NT2/D1 (cell line): ENCODE results near the gene TMEM208.

ENCODE experiments used
- DNase-seq: peaks from one replicate; pipeline ENCODE4 v3.0.0-alpha.2; 2011; ENCODE audit warnings: low read depth, low spot score
- H3K27me3 ChIP-seq: 2 replicates; pipeline ENCODE4 v1.6.0; 2011; ENCODE audit warnings: mild to moderate bottlenecking; ENCODE audit not compliant: insufficient read length, insufficient read depth
- H3K36me3 ChIP-seq: 2 replicates; pipeline ENCODE4 v1.6.1; 2011; ENCODE audit warnings: mild to moderate bottlenecking, low read length, mixed read lengths; ENCODE audit not compliant: insufficient read depth, insufficient read length
- H3K4me1 ChIP-seq: 2 replicates; pipeline ENCODE4 v1.5.1; 2011; ENCODE audit not compliant: insufficient read depth, insufficient read length
- H3K4me3 ChIP-seq: 2 replicates; pipeline ENCODE4 v1.5.1; 2011; ENCODE audit warnings: low read depth; ENCODE audit not compliant: insufficient read length
- H3K9ac ChIP-seq: 2 replicates; pipeline ENCODE4 v1.6.0; 2011; ENCODE audit warnings: low read depth; ENCODE audit not compliant: insufficient read length
- H3K9me3 ChIP-seq: 2 replicates; pipeline ENCODE4 v1.5.1; 2011; ENCODE audit warnings: mild to moderate bottlenecking, low read length; ENCODE audit not compliant: insufficient read depth
- SUZ12 ChIP-seq: IDR thresholded peaks from 2 replicates; pipeline ENCODE4 v1.6.1; 2011; ENCODE audit not compliant: insufficient read length, insufficient read depth; ENCODE audit errors: extremely low read depth
- YY1 ChIP-seq: IDR thresholded peaks from 2 replicates; pipeline ENCODE4 v1.6.1; 2011; ENCODE audit not compliant: insufficient read length, insufficient read depth
- ZNF274 ChIP-seq: IDR thresholded peaks from 2 replicates; pipeline ENCODE4 v1.6.1; 2011; ENCODE audit warnings: mild to moderate bottlenecking, low read depth, low read length

TMEM208 gene

DNA sequence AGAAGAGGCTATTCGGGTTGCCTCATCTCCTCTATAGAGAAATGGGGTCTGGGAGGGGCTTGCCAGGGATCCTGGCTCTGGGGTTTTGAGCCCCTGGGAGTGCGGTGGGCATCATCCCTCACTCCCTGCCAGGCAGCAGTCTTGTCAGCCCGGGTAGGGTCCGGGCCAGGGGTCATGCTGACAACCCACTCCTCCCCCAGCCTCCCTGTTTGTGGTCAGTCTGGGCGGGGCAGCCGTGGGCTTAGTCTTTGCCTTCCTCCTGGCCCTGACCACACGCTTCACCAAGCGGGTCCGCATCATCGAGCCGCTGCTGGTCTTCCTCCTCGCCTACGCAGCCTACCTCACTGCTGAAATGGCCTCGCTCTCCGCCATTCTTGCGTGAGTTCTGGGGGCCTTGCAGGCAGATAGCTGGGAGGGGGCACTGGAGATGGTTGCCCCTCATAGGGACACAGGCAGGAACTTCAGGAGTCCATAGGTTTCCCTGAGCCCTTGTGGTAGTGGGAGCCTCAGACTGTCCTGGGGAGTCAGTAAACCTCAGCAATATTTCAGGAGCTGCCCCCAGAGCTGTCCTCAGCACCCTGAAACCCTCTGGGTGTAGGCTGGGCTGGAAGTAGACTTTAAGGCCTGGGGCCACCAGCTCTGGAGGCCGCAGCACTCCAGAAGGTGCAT lies 28.8 kb downstream of the TMEM208 start:
- Histone ChIP-seq H3K9me3 (no peaks in the 10 kb centered on the region), H3K9ac (no peak overlapping the region), H3K4me1 (no peaks in the 10 kb centered on the region), H3K27me3 (peaks cover 5% of the 10 kb centered on the region), H3K4me3 (no peak overlapping the region), H3K36me3 (peaks cover 3% of the 10 kb centered on the region)
- TF ChIP-seq YY1 (no peak), ZNF274 (no peak), SUZ12 (no peak)
- DNase-seq, result no peak

DNA sequence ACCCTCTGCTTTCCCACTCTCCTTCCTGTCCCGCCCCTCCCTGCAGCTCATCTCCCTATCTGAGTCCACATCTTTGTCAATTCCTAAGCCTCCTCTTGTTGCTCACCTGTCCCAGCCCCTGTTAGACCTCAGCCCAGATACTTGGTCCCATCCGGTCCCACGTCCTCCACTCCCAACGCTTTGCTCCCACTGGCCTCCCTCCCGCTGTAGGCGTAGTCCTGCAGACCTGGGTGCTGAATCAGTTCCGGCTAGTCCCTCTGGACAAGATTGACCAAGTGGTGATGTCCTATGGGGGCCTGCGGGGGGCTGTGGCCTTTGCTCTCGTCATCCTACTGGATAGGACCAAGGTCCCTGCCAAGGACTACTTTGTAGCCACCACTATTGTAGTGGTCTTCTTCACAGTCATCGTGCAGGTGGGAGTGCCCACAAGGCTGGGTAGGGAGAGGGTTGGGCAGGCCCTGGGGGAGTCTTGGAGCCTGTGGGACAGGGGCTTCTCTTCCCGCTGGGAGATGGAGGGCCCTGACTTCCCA lies 29.8 kb downstream of the TMEM208 start:
- DNase-seq, result no peak
- TF ChIP-seq SUZ12, result no peak
- no peak for TF ChIP-seq ZNF274
- TF ChIP-seq YY1, result no peak
- H3K4me1 ChIP-seq, result no peaks in the 10 kb centered on the region
- H3K27me3 ChIP-seq, result no peaks in the 10 kb centered on the region
- no peak overlapping the region for H3K4me3 ChIP-seq
- peaks cover 3% of the 10 kb centered on the region for H3K36me3 ChIP-seq
- no peaks in the 10 kb centered on the region for H3K9me3 ChIP-seq
- no peak overlapping the region for H3K9ac ChIP-seq

DNA sequence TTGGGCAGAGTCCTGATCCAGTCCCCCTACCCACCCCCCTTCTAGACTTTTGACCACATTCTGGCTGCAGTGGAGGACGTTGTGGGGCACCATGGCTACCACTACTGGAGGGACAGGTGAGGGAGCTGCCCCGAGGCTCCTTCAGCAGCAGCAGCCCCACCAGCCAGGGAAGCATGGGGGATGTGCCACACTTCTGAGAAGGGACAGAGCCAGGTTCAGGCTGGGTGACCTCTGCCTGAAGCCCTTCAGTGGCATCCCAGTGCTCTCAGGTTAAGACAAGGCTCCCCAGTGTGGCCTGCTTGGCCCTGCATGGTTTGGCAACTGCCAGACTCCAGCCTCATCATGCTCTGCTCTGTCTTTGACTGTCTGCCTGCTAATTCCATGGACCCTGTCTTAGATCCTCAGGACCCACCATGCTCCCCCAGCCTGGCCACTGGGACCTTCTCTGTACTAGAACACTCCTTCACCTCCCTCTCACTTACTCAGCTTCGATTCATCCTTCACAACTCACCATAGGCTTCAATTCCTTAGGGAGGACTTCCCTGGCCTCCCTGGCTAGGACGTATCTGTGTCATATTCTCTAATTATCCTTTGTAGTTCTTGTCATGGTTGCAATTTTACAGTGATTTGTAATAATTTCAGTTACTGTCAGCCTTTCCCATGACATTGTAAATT lies 30.7 kb downstream of the TMEM208 start:
- H3K4me1 ChIP-seq, result no peaks in the 10 kb centered on the region
- H3K27me3 ChIP-seq, result no peaks in the 10 kb centered on the region
- DNase-seq, result no peak
- peaks cover under 1% of the 10 kb centered on the region for H3K36me3 ChIP-seq
- no peak overlapping the region for H3K9ac ChIP-seq
- TF ChIP-seq SUZ12, result no peak
- no peak for TF ChIP-seq ZNF274
- no peak for TF ChIP-seq YY1
- H3K9me3 ChIP-seq, result no peaks in the 10 kb centered on the region
- H3K4me3 ChIP-seq, result no peak overlapping the region

DNA sequence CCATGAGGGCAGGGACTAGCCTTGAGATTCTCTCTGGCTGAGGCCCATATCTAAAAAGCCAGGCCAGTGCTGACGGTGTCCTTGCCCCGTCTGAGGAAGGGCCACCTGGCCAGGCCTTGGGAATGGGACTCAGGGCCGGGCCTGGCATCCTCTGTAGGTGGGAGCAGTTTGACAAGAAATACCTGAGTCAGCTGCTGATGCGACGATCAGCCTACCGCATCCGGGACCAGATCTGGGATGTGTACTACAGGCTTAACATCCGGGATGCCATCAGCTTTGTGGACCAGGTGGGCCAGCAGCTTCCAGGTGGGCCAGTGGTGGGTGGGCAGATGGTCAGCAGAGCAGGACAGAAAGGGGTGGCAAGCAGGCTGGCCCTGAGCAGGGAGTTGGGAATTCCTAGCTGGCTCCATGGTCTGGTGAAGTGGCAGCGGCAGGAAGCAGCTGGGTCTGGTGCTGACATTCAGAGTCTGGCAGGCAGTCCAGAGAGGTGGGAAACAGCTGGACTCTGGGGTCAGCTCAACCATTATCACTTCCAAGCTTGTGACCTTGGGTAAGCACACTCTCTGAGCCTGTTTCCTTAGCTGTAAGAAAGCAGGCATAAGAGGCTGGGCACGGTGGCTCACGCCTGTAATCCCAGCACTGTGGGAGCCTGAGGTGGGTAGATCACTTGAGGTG lies 31.4 kb downstream of the TMEM208 start:
- H3K27me3 ChIP-seq, result no peaks in the 10 kb centered on the region
- H3K9ac ChIP-seq, result no peak overlapping the region
- H3K4me1 ChIP-seq, result no peaks in the 10 kb centered on the region
- no peaks in the 10 kb centered on the region for H3K9me3 ChIP-seq
- H3K4me3 ChIP-seq, result no peak overlapping the region
- no peak for DNase-seq
- no peaks in the 10 kb centered on the region for H3K36me3 ChIP-seq
- no peak for TF ChIP-seq YY1
- no peak for TF ChIP-seq SUZ12
- TF ChIP-seq ZNF274, result no peak

DNA sequence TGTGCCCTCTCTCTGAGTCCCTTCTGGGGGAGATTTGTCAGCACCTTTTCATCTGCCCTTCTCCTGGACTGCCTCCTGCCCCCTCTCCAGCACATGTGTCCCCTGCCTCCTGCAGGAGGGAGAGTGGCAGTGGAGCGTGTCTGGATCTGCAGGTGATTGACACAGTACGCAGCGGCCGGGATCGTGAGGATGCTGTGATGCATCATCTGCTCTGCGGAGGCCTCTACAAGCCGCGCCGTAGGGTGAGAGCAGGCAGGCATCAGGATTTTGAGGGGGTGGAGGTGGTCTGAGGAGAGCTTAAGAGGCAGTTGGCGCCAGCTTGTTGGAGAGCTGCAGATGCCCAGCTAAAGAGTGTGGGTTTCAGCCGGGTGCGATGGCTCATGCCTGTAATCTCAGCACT lies 32.8 kb downstream of the TMEM208 start:
- Histone ChIP-seq H3K36me3 (no peaks in the 10 kb centered on the region), H3K27me3 (no peaks in the 10 kb centered on the region), H3K9me3 (no peaks in the 10 kb centered on the region), H3K4me1 (no peaks in the 10 kb centered on the region), H3K9ac (no peak overlapping the region), H3K4me3 (no peak overlapping the region)
- TF ChIP-seq ZNF274 (no peak), YY1 (no peak), SUZ12 (no peak)
- DNase-seq, result no peak

DNA sequence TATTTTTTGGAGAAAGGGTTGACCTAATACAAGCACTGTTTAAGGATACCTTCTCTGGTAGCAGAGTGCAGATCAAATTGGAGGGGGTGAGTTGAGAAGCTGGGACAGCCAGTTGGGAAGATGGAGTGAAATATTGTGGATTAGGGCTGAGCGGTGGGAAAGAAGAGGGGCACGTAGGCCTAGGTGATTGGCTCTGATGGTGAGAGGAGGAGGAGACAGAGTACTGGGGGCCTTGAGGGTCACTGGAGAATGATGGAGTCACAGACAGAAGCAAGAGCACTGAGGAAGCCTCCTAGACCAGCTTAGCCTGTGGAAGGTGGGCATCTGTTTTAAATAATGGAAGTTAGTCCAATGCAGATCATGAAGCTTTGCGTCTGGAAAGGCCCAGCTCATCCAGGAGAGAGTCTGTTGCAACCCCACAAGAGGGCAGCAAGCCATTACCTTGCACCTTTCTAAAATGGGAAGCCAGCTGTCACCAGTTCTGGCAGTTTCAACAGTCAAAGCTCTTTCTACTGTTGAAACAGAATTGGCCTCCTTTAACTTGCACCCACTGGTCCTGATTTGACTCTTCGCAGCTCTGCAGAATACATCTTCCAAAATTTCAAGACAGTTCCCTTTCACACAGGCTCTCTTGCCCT lies 33.6 kb downstream of the TMEM208 start:
- Histone ChIP-seq H3K9ac (peak overlapping the region; percentile 38), H3K27me3 (no peaks in the 10 kb centered on the region), H3K4me1 (no peaks in the 10 kb centered on the region), H3K4me3 (no peak overlapping the region), H3K36me3 (no peaks in the 10 kb centered on the region), H3K9me3 (no peaks in the 10 kb centered on the region)
- DNase-seq, result no peak
- TF ChIP-seq ZNF274 (no peak), SUZ12 (no peak), YY1 (no peak)

DNA sequence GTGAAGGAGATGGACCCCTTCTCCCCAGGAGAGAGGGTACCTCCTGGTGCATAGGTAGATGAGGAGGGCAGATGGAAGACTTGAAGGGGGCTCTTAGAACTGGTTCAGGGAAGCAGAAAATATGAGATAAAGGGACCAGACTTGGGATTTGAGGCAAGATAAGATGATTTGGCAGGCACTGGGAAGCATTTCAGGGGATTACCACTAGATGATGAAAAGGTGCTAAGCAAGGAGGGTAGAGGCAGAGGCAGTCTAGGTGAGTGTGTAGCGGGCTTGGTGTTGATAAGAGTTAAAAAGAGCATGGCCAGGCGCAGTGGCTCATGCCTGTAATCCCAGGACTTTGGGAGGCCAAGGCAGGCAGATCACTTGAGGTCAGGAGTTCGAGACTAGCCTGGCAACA lies 36.3 kb downstream of the TMEM208 start:
- Histone ChIP-seq H3K9ac (no peak overlapping the region), H3K9me3 (no peaks in the 10 kb centered on the region), H3K4me3 (no peak overlapping the region), H3K36me3 (no peaks in the 10 kb centered on the region), H3K27me3 (no peaks in the 10 kb centered on the region), H3K4me1 (no peaks in the 10 kb centered on the region)
- DNase-seq, result no peak
- no peak for TF ChIP-seq YY1
- no peak for TF ChIP-seq SUZ12
- no peak for TF ChIP-seq ZNF274
